ENCODE data around the gene CASTOR1.

DNA sequence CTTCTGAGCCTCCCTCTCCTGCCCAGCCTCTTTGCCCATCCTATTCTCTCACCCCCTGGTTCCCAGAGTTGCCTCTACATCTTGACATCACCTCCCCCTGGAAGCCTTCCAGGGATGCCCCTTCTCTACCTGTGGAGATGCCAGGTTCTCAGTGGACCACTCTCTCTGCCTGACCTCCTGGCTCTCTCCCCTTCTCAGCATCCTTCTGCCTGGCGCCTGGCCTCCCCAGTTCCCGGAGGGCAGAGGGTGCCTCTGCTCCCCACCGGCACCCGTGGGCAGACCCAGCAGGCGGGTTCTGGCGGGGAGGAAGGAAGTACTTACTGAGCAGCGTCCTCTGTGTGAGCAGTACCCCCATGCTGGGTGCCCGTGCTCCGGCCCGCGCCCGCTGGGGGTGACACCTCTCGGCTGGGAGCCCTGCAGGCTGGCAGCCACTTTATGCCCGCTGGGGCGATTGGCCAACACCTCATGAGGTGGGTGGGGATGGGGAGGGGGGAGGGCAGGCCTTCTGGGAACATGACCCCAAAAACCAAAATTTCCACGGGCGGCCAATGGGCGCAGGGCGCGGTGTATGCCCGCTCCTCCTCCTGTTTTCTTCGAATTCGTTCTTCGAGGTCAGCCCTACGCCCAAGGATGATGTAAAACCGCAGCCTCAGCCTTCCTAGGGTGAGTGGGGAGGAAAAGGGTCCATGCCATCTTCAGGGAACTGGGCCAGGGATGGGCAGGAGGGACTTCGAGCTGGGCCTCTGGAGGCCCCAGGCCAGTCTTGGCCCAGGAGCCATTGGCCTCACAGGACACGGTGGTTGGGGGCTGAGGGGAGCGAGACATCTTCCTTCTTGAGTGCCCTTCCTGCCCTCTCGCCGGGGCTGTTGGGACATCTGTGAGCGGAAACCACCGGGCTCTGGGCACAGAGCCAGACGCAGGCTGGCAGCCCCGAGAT, 22.6 kb downstream of the CASTOR1 start, which contains the start of gene OSM:
- TF ChIP-seq, protein P1, sequence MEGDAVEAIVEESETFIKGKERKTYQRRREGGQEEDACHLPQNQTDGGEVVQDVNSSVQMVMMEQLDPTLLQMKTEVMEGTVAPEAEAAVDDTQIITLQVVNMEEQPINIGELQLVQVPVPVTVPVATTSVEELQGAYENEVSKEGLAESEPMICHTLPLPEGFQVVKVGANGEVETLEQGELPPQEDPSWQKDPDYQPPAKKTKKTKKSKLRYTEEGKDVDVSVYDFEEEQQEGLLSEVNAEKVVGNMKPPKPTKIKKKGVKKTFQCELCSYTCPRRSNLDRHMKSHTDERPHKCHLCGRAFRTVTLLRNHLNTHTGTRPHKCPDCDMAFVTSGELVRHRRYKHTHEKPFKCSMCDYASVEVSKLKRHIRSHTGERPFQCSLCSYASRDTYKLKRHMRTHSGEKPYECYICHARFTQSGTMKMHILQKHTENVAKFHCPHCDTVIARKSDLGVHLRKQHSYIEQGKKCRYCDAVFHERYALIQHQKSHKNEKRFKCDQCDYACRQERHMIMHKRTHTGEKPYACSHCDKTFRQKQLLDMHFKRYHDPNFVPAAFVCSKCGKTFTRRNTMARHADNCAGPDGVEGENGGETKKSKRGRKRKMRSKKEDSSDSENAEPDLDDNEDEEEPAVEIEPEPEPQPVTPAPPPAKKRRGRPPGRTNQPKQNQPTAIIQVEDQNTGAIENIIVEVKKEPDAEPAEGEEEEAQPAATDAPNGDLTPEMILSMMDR (IDR thresholded peaks at IDR 0.05; ENCODE audit: low read length): no peak
- TF ChIP-seq EZH2 (IDR thresholded peaks at IDR 0.05; ENCODE audit: borderline replicate concordance, low read length): no peak
